ENCODE measurements around the gene GLDC.

GRCh38 chr9:6645355-6646292, at the start of gene GLDC:
- TF ChIP-seq CTCF (IDR thresholded peaks at IDR 0.05; ENCODE audit: insufficient read depth, low read length, poor library complexity, severe bottlenecking), result no peak
- TF ChIP-seq EZH2phosphoT487 (conservative IDR thresholded peaks at IDR 0.05; ENCODE audit: low read length), result no peak

Measured in SU-DHL-6 (cell line).